Measurements from ENCODE around the gene ZFP92.
"Not testable (repeated sequence)": the region's sequence is repeated elsewhere in the genome, so short reads cannot be mapped to it uniquely, and the experiment has no call there.

The ZFP92 gene

GRCh38 chrX:153387345-153387744 is 23.9 kb upstream of the ZFP92 start:
- H3K4me3 ChIP-seq (ENCODE audit: low read depth, low read length), result no peak overlapping the region
- no peak for TF ChIP-seq CTCF (IDR thresholded peaks at IDR 0.05; ENCODE audit: insufficient read depth, low read depth, low read length, missing control alignments)

DNA sequence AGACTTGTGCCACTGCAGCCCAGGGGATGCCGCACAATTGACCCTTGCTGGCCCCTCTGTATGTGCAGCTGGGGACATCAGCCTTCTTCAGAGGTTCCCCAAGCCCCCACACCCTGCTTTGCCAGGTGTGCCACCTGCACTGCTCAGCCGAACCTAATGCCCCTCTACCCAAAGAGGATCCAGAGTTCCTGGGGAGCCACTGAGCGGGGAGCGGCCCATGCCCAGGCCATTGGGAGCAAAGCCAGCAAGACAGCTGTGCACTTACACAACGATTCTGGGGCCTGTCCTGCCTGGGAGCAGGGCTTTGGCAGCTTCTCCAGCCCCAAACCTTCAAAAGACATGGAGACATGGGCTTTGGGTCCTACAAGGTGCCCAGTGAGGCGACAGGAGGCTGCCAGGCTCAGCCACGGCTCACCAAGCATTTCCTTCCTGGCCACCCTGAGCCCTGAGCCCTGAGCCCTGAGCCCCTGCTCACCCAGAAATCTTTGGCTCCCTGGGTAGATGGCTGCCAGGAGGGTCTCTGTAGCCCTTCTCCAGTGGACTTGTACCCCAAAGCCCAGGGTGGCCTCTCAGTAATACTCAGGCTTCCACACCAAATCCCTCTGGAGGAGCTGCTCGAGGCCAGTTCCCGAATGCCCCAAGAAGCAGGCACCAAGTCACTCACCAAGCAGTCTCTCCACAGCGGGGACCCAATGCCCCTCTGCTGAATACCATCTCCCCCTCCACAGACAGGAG is 23.1 kb upstream of the ZFP92 start:
- no peak overlapping the region for H3K4me3 ChIP-seq (ENCODE audit: low read depth, low read length)
- TF ChIP-seq CTCF (IDR thresholded peaks at IDR 0.05; ENCODE audit: insufficient read depth, low read depth, low read length, missing control alignments), result no peak
- no peak for DNase-seq (ENCODE audit: low read depth)

More at GRCh38 chrX:153387345-153387744, 23.9 kb upstream of the ZFP92 start:
- DNase-seq (ENCODE audit: low read depth), result no peak

- no peak overlapping the region for H3K4me3 ChIP-seq (ENCODE audit: low read depth, low read length)
- DNase-seq (ENCODE audit: low read depth), result no peak
- TF ChIP-seq CTCF (IDR thresholded peaks at IDR 0.05; ENCODE audit: insufficient read depth, low read depth, low read length, missing control alignments), result no peak
Observed at GRCh38 chrX:153388722-153389459, 22.4 kb upstream of the ZFP92 start.

DNA sequence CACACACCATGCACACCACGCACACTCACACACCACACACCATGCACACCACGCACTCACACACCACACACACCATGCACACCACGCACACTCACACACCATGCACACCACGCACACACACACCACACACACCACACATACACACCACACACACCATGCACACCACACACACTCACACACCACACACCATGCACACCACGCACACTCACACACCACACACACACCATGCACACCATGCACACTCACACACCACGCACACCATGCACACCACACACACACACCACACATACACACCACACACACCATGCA is 21.9 kb upstream of the ZFP92 start:
- DNase-seq (ENCODE audit: low read depth), result not testable (repeated sequence)

GRCh38 chrX:153392642-153393321 is 18.5 kb upstream of the ZFP92 start:
- TF ChIP-seq CTCF (IDR thresholded peaks at IDR 0.05; ENCODE audit: insufficient read depth, low read depth, low read length, missing control alignments), result no peak
- no peak overlapping the region for H3K4me3 ChIP-seq (ENCODE audit: low read depth, low read length)
- no peak for DNase-seq (ENCODE audit: low read depth)

More for the DNA sequence above, 21.9 kb upstream of the ZFP92 start:
- H3K4me3 ChIP-seq (ENCODE audit: low read depth, low read length), result not testable (repeated sequence)

DNA sequence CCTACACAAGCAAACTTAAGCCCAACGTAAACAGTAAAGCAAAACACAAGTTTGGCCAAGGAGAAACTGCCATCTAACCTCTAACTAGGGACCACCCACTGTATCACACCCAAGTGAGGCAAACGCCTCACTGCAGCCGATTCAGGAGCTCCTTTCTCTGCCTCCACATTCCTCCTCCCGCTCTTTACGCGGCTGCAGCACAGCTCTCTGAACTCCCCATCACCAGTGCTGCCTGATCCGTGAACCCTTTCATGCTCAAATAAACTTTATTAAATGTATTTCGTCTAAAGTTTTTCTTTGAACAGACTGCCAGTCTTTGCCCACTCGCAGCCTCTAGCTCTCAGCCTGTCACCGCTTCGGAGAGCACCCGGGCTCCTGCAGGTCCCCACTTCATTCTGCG is 16.7 kb upstream of the ZFP92 start:
- DNase-seq (ENCODE audit: low read depth), result no peak
- no peak overlapping the region for H3K4me3 ChIP-seq (ENCODE audit: low read depth, low read length)
- TF ChIP-seq CTCF (IDR thresholded peaks at IDR 0.05; ENCODE audit: insufficient read depth, low read depth, low read length, missing control alignments), result no peak

DNA sequence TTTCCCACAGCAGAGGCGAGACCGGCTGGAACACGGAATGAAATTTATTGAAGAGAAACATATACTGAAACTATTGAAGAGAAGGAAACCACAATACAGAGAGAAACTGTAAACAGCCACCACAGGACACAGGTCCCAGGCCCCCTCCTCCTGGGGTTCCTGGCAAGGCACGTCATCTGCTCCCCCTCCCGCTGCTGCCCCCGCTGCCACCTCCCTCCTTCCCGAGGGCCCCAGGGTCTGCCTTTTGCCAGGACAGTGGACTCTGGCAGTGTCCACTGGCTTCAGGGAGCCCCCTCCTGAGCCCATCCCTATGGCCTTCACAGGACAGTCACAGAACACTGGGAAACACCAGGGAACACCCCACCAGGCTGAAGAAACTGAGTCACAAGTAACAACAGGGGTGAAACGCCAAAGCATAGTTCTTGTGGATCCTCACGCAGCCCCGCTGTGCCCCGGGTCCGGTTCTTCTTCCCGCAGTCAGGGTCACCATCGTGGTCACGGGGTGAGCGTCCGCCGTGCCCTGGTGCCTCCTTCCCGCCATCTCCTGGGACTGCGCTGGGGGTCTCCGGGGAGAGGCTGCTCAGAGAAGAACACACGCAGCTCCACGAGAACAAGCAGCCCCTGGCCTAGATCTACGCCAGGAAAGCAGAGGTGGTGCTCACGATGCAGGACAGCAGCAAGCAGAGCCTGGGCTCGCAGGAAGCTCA is 15.5 kb upstream of the ZFP92 start:
- TF ChIP-seq CTCF (IDR thresholded peaks at IDR 0.05; ENCODE audit: insufficient read depth, low read depth, low read length, missing control alignments), result no peak
- H3K4me3 ChIP-seq (ENCODE audit: low read depth, low read length), result no peak overlapping the region
- DNase-seq (ENCODE audit: low read depth), result peak; percentile 9

Measured in GM12865 (cell line).